Measurements from ENCODE around the gene VPS45.

VPS45 gene

GRCh38 chr1:150068109-150068435, 496 bp downstream of the VPS45 start:
- TF ChIP-seq, protein P1, sequence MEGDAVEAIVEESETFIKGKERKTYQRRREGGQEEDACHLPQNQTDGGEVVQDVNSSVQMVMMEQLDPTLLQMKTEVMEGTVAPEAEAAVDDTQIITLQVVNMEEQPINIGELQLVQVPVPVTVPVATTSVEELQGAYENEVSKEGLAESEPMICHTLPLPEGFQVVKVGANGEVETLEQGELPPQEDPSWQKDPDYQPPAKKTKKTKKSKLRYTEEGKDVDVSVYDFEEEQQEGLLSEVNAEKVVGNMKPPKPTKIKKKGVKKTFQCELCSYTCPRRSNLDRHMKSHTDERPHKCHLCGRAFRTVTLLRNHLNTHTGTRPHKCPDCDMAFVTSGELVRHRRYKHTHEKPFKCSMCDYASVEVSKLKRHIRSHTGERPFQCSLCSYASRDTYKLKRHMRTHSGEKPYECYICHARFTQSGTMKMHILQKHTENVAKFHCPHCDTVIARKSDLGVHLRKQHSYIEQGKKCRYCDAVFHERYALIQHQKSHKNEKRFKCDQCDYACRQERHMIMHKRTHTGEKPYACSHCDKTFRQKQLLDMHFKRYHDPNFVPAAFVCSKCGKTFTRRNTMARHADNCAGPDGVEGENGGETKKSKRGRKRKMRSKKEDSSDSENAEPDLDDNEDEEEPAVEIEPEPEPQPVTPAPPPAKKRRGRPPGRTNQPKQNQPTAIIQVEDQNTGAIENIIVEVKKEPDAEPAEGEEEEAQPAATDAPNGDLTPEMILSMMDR (IDR thresholded peaks at IDR 0.05; ENCODE audit: extremely low read depth, insufficient read depth, missing control alignments): no peak
- DNase-seq (ENCODE audit: low spot score): no peak
- in situ Hi-C loops (cut with MboI; ENCODE audit: low pct_unique_long_range_greater_than_20kb, low sequenced_read_pairs, unreplicated experiment): no loop called here

- TF ChIP-seq, protein P1 (IDR thresholded peaks at IDR 0.05; ENCODE audit: extremely low read depth, insufficient read depth, missing control alignments): no peak
- in situ Hi-C loops (cut with MboI; ENCODE audit: low pct_unique_long_range_greater_than_20kb, low sequenced_read_pairs, unreplicated experiment): loop anchor here (5.0 kb wide), 1 partner anchor 97 kb away; no protein-coding TSS in a partner anchor
- no peak for DNase-seq (ENCODE audit: low spot score)
Observed at GRCh38 chr1:150069923-150070322, 2.3 kb downstream of the VPS45 start.

DNA sequence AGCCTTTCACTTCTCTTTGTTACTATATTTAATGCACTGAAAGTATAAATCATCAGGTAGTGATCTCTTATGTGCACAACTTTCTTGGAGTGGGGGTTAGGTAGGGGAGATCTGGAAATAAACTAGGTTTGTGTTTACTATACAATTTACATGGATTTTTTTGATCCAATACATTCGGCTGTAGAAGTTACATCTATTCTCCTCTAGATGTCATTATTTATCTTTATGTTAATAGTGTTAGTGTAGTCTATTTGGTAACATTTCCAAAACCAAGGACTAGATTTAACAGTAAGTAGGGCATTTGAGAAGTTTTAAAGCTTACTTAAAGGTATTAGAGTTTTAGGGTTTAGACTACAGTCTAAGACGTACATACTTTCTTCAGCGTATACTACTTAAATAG, 5.4 kb downstream of the VPS45 start:
- in situ Hi-C loops (cut with MboI; ENCODE audit: low pct_unique_long_range_greater_than_20kb, low sequenced_read_pairs, unreplicated experiment): loop anchor here (5.0 kb wide), 1 partner anchor 94 kb away; no protein-coding TSS in a partner anchor
- TF ChIP-seq, protein P1 (IDR thresholded peaks at IDR 0.05; ENCODE audit: extremely low read depth, insufficient read depth, missing control alignments): peak; percentile 47
- DNase-seq (ENCODE audit: low spot score): peak; percentile 31

- TF ChIP-seq, protein P1 (IDR thresholded peaks at IDR 0.05; ENCODE audit: extremely low read depth, insufficient read depth, missing control alignments): no peak
- no peak for DNase-seq (ENCODE audit: low spot score)
- in situ Hi-C loops (cut with MboI; ENCODE audit: low pct_unique_long_range_greater_than_20kb, low sequenced_read_pairs, unreplicated experiment): loop anchor here (5.0 kb wide), 1 partner anchor 94 kb away; no protein-coding TSS in a partner anchor
Observed at GRCh38 chr1:150073516-150073915, 5.9 kb downstream of the VPS45 start.

DNA sequence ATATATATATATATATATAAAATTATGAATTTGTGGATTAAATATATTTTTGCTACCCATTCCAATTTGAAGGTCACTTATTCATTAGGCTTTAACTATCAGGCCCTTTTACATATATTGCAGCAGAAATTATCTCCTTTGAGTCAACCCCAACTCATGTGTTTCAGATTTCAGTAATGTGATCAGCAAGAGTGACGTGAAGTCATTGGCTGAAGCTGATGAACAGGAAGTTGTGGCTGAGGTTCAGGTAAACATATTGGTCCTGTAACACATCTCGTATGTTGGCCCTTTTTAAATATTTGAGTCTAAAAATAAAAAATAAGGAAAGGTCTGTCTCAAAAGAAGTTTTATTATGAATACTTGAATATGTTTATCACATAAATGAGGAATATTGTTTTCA, 8.5 kb downstream of the VPS45 start:
- in situ Hi-C loops (cut with MboI; ENCODE audit: low pct_unique_long_range_greater_than_20kb, low sequenced_read_pairs, unreplicated experiment): no loop called here
- peak; percentile 28 for DNase-seq (ENCODE audit: low spot score)
- TF ChIP-seq, protein P1 (IDR thresholded peaks at IDR 0.05; ENCODE audit: extremely low read depth, insufficient read depth, missing control alignments): no peak

GRCh38 chr1:150076985-150077384, 9.4 kb downstream of the VPS45 start:
- in situ Hi-C loops (cut with MboI; ENCODE audit: low pct_unique_long_range_greater_than_20kb, low sequenced_read_pairs, unreplicated experiment): no loop called here

More at GRCh38 chr1:150076985-150077384, 9.4 kb downstream of the VPS45 start:
- TF ChIP-seq, protein P1 (IDR thresholded peaks at IDR 0.05; ENCODE audit: extremely low read depth, insufficient read depth, missing control alignments): no peak
- DNase-seq (ENCODE audit: low spot score): no peak
